Endothelial cell of coronary artery (primary cell): ENCODE results near the gene BMP5. TPM values are rescaled to one million over a fixed set of nuclear protein-coding genes. Genes with fewer than 3 reads are reported as not detected.

Source experiments
- total RNA-seq: library from RNA; depleted of rRNA; stranded (reverse); fragments of >200 nt; gene quantifications from 2 replicates; pipeline ENCODE4 v1.2.3, GENCODE V29; 2014

BMP5 gene
- not detected in 2 replicates for total RNA-seq

GRCh38 chr6:55875400-55875799 lies at the start of gene BMP5:
TSS of gene BMP5 (minus strand) at chr6:55875590. CDS start at chr6:55874865, 725 bp downstream.

